PC-3 (cell line): ENCODE measurements around the gene FBXO11. TPM values are rescaled to one million over a fixed set of nuclear protein-coding genes. Genes with fewer than 3 reads are reported as not detected.

Source experiments
- ATAC-seq: fragments of 200-7000 bp; cut with Tn5 transposase; 2 replicates; pipeline ENCODE4 v1.9.1; 2020; ENCODE audit warnings: mild to moderate bottlenecking, moderate library complexity
- BruUV-seq: library from RNA; stranded (reverse); fragments of 400-500 nt; replicated peaks from 2 replicates; lab custom pipeline; 2021; lab: Mats Ljungman, UMichigan
- CTCF ChIA-PET: fragments of 300-600 bp; sonication (Branson Sonifier 250); formaldehyde crosslinking; loops from one replicate; lab custom pipeline; 2022; ENCODE audit warnings: antibody characterized with exemption; lab: Charles Lee
- POLR2A ChIA-PET: fragments of 300-600 bp; sonication (Branson Sonifier 250); formaldehyde crosslinking; loops from one replicate; lab custom pipeline; 2022; ENCODE audit warnings: antibody characterized with exemption; ENCODE audit not compliant: unreplicated experiment; lab: Charles Lee
- DNase-seq: peaks from one replicate; pipeline ENCODE4 v3.0.0-alpha.2; 2015
- H2AFZ ChIP-seq: fragments of 300-600 bp; sonication (generic); 2 replicates; pipeline ENCODE4 v1.6.0; 2016; ENCODE audit warnings: antibody characterized with exemption, low read length
- H3F3A ChIP-seq: fragments of 300-600 bp; sonication (generic); one replicate; pipeline ENCODE4 v1.6.0; 2017; ENCODE audit warnings: antibody characterized with exemption, low read length, control low read depth, mild to moderate bottlenecking; ENCODE audit not compliant: unreplicated experiment
- H3K27ac ChIP-seq: fragments of 300-600 bp; sonication (generic); 2 replicates; pipeline ENCODE4 v1.5.1; 2016; ENCODE audit warnings: mild to moderate bottlenecking, low read length
- H3K27me3 ChIP-seq: fragments of 300-600 bp; sonication (generic); 2 replicates; pipeline ENCODE4 v1.6.1; 2016; ENCODE audit warnings: low read length, mixed read lengths
- H3K36me3 ChIP-seq: fragments of 300-600 bp; sonication (generic); 2 replicates; pipeline ENCODE4 v1.6.1; 2016; ENCODE audit warnings: low read depth, mixed run types, low read length, mixed read lengths
- H3K4me1 ChIP-seq: fragments of 300-600 bp; sonication (generic); 2 replicates; pipeline ENCODE4 v1.5.1; 2016; ENCODE audit warnings: low read length; ENCODE audit not compliant: insufficient read depth
- H3K4me2 ChIP-seq: fragments of 300-600 bp; sonication (generic); 2 replicates; pipeline ENCODE4 v1.6.0; 2016; ENCODE audit warnings: low read length
- H3K4me3 ChIP-seq: fragments of 300-600 bp; sonication (generic); 2 replicates; pipeline ENCODE4 v1.5.1; 2016; ENCODE audit warnings: mild to moderate bottlenecking, low read length, mixed read lengths
- H3K79me2 ChIP-seq: fragments of 300-600 bp; sonication (generic); 2 replicates; pipeline ENCODE4 v1.6.1; 2017; ENCODE audit warnings: low read length, mixed read lengths
- H3K9ac ChIP-seq: fragments of 300-600 bp; sonication (generic); 2 replicates; pipeline ENCODE4 v1.6.0; 2016; ENCODE audit warnings: mild to moderate bottlenecking, low read length
- H3K9me2 ChIP-seq: fragments of 300-600 bp; sonication (generic); replicated peaks from 2 replicates; pipeline ENCODE4 v1.6.1; 2016; ENCODE audit warnings: mixed run types, low read length, mixed read lengths
- H3K9me3 ChIP-seq: fragments of 300-600 bp; sonication (generic); 2 replicates; pipeline ENCODE4 v1.6.1; 2016; ENCODE audit warnings: low read length, mixed read lengths
- H4K20me1 ChIP-seq: fragments of 300-600 bp; sonication (generic); 2 replicates; pipeline ENCODE4 v1.6.1; 2016; ENCODE audit warnings: low read length, mixed read lengths
- CTCF ChIP-seq: fragments of 300-600 bp; sonication (generic); conservative IDR thresholded peaks from 2 replicates; pipeline ENCODE4 v1.5.1; 2017; ENCODE audit warnings: antibody characterized with exemption, low read depth, mild to moderate bottlenecking, low read length
- EZH2 ChIP-seq: fragments of 300-600 bp; sonication (generic); IDR thresholded peaks from one replicate; pipeline ENCODE4 v1.6.1; 2017; ENCODE audit warnings: antibody characterized with exemption, mild to moderate bottlenecking, low read length; ENCODE audit not compliant: unreplicated experiment
- EZH2phosphoT487 ChIP-seq: fragments of 300-600 bp; sonication (generic); IDR thresholded peaks from 2 replicates; pipeline ENCODE4 v1.6.1; 2018; ENCODE audit warnings: mild to moderate bottlenecking, antibody characterized with exemption, low read length, borderline replicate concordance
- intact Hi-C: fragments of 100-400 bp; cut with micrococcal nuclease; formaldehyde crosslinking; loops from 2 replicates; pipeline ENCODE4 v1.9.0; 2023
- total RNA-seq: library from RNA; depleted of rRNA; stranded (reverse); fragments of >200 nt; gene quantifications from 2 replicates; pipeline ENCODE4 v1.2.3, GENCODE V29; 2014

Gene FBXO11
- total RNA-seq, 1 experiment from 2014 or later = 34.8 TPM

DNA sequence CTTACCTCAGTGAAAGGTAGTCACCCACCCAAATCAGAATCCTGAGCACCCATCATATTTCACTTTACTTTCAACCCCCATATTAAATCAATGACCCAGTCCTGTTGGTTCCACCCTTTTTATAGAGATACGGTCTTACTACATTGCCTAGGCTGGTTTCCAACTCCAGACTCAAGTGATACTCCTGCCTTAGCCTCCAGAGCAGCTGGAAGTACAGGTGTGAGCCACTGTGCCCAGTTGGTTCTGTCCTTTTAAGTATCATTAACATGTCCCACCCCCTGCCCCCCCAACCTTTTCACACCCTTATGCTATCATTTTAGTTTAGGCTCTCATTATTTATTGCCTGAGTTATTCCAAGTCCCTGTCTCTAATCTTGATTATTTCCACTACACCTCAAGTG is 94.6 kb downstream of the FBXO11 start:
- ATAC-seq (no peak), DNase-seq (no peak)
- peaks cover 16% of the 10 kb centered on the region for H3K4me1 ChIP-seq
- no peaks in the 10 kb centered on the region; the same call in 1 of the 2 replicates for H4K20me1 ChIP-seq
- BruUV-seq = no TSS peak
- H3F3A ChIP-seq = no peaks in the 10 kb centered on the region
- H3K79me2 ChIP-seq = no peaks in the 10 kb centered on the region
- H3K27ac ChIP-seq = no peak overlapping the region
- no peak overlapping the region for H3K4me2 ChIP-seq
- TF ChIP-seq EZH2phosphoT487 (no peak), EZH2 (no peak), CTCF (no peak)
- no peak overlapping the region for H3K9ac ChIP-seq
- ChIA-PET CTCF (no interaction called here), POLR2A (no interaction called here)
- H3K27me3 ChIP-seq = no peaks in the 10 kb centered on the region
- H3K36me3 ChIP-seq = peaks cover 44% of the 10 kb centered on the region
- H3K9me2 ChIP-seq = no peaks in the 10 kb centered on the region
- intact Hi-C loops = no loop called here
- H3K4me3 ChIP-seq = no peak overlapping the region
- no peak overlapping the region for H2AFZ ChIP-seq
- H3K9me3 ChIP-seq = no peaks in the 10 kb centered on the region

DNA sequence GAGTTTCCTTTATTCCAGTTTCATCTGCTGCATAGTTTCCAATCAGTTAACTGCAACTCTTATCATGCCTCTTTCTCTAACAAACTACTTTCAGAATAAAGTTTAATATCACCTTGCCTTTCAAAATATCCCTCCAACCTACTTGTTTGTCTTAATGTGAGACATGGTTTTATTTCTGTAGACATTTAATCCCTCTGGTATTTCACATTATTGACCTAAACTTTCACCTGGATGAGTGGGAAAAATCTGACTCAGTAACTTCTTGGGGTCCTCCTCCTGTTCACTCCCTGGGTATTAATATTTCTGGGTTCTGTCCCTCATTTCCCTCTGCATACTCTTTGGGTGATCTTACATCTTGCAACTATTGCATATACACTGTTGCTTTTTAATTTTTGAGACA is 95.4 kb downstream of the FBXO11 start:
- DNase-seq (peak; percentile 48), ATAC-seq (peak; percentile 72)
- H3K4me2 ChIP-seq = peak overlapping the region; percentile 18; the same call in 1 of the 2 replicates
- no TSS peak for BruUV-seq
- H4K20me1 ChIP-seq = no peaks in the 10 kb centered on the region; the same call in 1 of the 2 replicates
- CTCF ChIA-PET = no interaction called here
- H3K9me2 ChIP-seq = no peaks in the 10 kb centered on the region
- H3K9me3 ChIP-seq = no peaks in the 10 kb centered on the region
- TF ChIP-seq EZH2 = no peak
- TF ChIP-seq EZH2phosphoT487 = no peak
- no peak for TF ChIP-seq CTCF
- POLR2A ChIA-PET = no interaction called here
- H3K9ac ChIP-seq = no peak overlapping the region
- no peak overlapping the region for H3K27ac ChIP-seq
- no peaks in the 10 kb centered on the region for H3F3A ChIP-seq
- H3K27me3 ChIP-seq = no peaks in the 10 kb centered on the region
- peaks cover 16% of the 10 kb centered on the region for H3K4me1 ChIP-seq
- peaks cover 51% of the 10 kb centered on the region for H3K36me3 ChIP-seq
- no peak overlapping the region for H2AFZ ChIP-seq
- no peak overlapping the region for H3K4me3 ChIP-seq
- H3K79me2 ChIP-seq = no peaks in the 10 kb centered on the region
- intact Hi-C loops = no loop called here

DNA sequence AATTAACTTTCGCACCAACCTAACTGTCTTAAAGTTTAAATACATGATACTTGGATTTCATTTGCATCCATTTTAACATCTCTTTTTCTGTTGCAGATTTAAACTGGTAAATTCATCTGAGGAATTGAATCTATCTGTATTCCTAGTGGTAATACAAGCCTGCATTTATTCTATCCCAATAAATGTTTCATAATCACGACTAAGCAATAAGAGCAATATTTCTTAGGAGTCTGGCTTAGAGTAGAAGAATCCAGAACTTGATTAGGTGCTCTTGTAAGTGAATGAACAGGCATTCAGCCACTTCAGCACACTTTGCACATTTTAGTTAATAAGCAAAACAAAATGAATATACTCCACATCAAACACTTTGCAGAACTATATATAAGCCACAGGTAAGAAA is 96.4 kb downstream of the FBXO11 start:
- no TSS peak for BruUV-seq
- Histone ChIP-seq H3K27ac (no peak overlapping the region), H3K9ac (no peak overlapping the region), H3K4me3 (no peak overlapping the region), H2AFZ (no peak overlapping the region), H3K9me2 (no peaks in the 10 kb centered on the region), H3K4me1 (peaks cover 16% of the 10 kb centered on the region), H3F3A (no peaks in the 10 kb centered on the region), H3K4me2 (no peak overlapping the region), H3K36me3 (peaks cover 52% of the 10 kb centered on the region), H3K79me2 (no peaks in the 10 kb centered on the region), H3K27me3 (no peaks in the 10 kb centered on the region), H3K9me3 (no peaks in the 10 kb centered on the region), H4K20me1 (no peaks in the 10 kb centered on the region; the same call in 1 of the 2 replicates)
- no peak for TF ChIP-seq CTCF
- TF ChIP-seq EZH2 = no peak
- no peak for TF ChIP-seq EZH2phosphoT487
- ATAC-seq (no peak), DNase-seq (no peak)
- intact Hi-C loops = no loop called here
- ChIA-PET CTCF (no interaction called here), POLR2A (no interaction called here)
